Uterus (tissue), 4 donors: Measurements from ENCODE around the gene SWSAP1. TPM values are rescaled to one million over a fixed set of nuclear protein-coding genes. Genes with fewer than 3 reads are reported as not detected.
"Not testable (repeated sequence)": the region's sequence is repeated elsewhere in the genome, so short reads cannot be mapped to it uniquely, and the experiment has no call there.

Experiments
- DNase-seq, 2 donors: peaks; one replicate each; pipeline ENCODE4 v3.0.0-alpha.2; 2019 to 2020
- H3K27ac ChIP-seq, 2 donors: fragments of 200-600 bp; sonication (generic); 1 replicate in 1 of 2; 2 replicates in 1 of 2; pipeline ENCODE4 v1.5.1; 2016 to 2018
- H3K27me3 ChIP-seq, 2 donors: fragments of 200-600 bp; sonication (generic); one replicate each; pipeline ENCODE4 v1.5.1; 2018 to 2019; ENCODE audit warnings: control low read depth in 1 of 2
- H3K36me3 ChIP-seq, 2 donors: fragments of 200-600 bp; sonication (generic); one replicate each; pipeline ENCODE4 v1.5.1; 2019; ENCODE audit warnings: control low read depth in 1 of 2
- H3K4me1 ChIP-seq, 2 donors: fragments of 200-600 bp; sonication (generic); one replicate each; pipeline ENCODE4 v1.5.1; 2018 to 2019; ENCODE audit warnings: control low read depth in 1 of 2
- H3K4me3 ChIP-seq, 2 donors: fragments of 200-600 bp; sonication (generic); 1 replicate in 1 of 2; 2 replicates in 1 of 2; pipeline ENCODE4 v1.5.1; 2018 to 2019; ENCODE audit warnings: mild to moderate bottlenecking in 1 of 2
- H3K9me3 ChIP-seq, 2 donors: fragments of 200-600 bp; sonication (generic); one replicate each; pipeline ENCODE4 v1.5.1; 2019; ENCODE audit warnings: control low read depth in 1 of 2
- CTCF ChIP-seq, 4 experiments: fragments of 200-600 bp in 2 of 4; fragments of 450-650 bp in 2 of 4; sonication (generic) in 2 of 4; IDR thresholded peaks; one replicate each; pipeline ENCODE4 v1.5.1; 2016 to 2019; ENCODE audit warnings: antibody characterized with exemption in 4 of 4, mild to moderate bottlenecking in 2 of 4, moderate library complexity in 1 of 4
- POLR2A ChIP-seq, 2 donors: fragments of 450-650 bp; IDR thresholded peaks; one replicate each; pipeline ENCODE4 v1.6.1; 2016; ENCODE audit warnings: antibody characterized with exemption in 2 of 2, mild to moderate bottlenecking in 1 of 2, moderate library complexity in 1 of 2
- intact Hi-C: fragments of 100-400 bp; cut with DNase I; formaldehyde crosslinking; loops from one replicate; pipeline ENCODE4 v1.15.1; 2023; ENCODE audit warnings: low total_unique reads
- total RNA-seq, 4 donors: library from RNA; depleted of rRNA in 3 of 4; stranded (reverse); fragments of >200 nt in 3 of 4; gene quantifications; one replicate each; pipeline versions ENCODE4 v1.1.0 to v1.2.4, GENCODE V29; 2014 to 2023
- donor health status: DM: yes; HTN: yes; CAD: no.

The SWSAP1 gene
- total RNA-seq, 4 donors from 2014 or later = 0.48 to 3.5 (median 0.68) TPM

GRCh38 chr19:11338569-11339253 is 35.8 kb upstream of the SWSAP1 start:
- peak overlapping the region; percentile 83 to 88 for H3K27ac ChIP-seq
- H3K9me3 ChIP-seq = no peaks in the 10 kb centered on the region
- intact Hi-C loops = no loop called here
- H3K27me3 ChIP-seq = no peaks in the 10 kb centered on the region
- no peaks in the 10 kb centered on the region for H3K4me1 ChIP-seq
- H3K4me3 ChIP-seq = peak overlapping the region; percentile 71 to 84
- H3K36me3 ChIP-seq = no peaks in the 10 kb centered on the region
- no peak for TF ChIP-seq CTCF (IDR thresholded peaks at IDR 0.05)
- no peak for TF ChIP-seq POLR2A (IDR thresholded peaks at IDR 0.05)
- DNase-seq = peak in 1 of 2 donors; percentile 37

GRCh38 chr19:11339254-11340098 is 35.0 kb upstream of the SWSAP1 start, which contains the start of gene RAB3D:
Gene RAB3D, minus strand, starts transcription at chr19:11339657. Its CDS starts 2,258 bp downstream, at chr19:11337399.
- H3K27me3 ChIP-seq = no peaks in the 10 kb centered on the region
- DNase-seq = peak; percentile 94 to 95
- intact Hi-C loops = no loop called here
- H3K4me1 ChIP-seq = peaks cover 0 to 3% of the 10 kb centered on the region in 2 donors
- H3K36me3 ChIP-seq = no peaks in the 10 kb centered on the region
- peak; percentile 35 to 72 for TF ChIP-seq POLR2A (IDR thresholded peaks at IDR 0.05)
- peak in 1 of 4 experiments; percentile 6 for TF ChIP-seq CTCF (IDR thresholded peaks at IDR 0.05)
- peak within 1 kb of the TSS; percentile 71 to 84 for H3K4me3 ChIP-seq
- H3K9me3 ChIP-seq = no peaks in the 10 kb centered on the region
- H3K27ac ChIP-seq = peak within 1 kb of the TSS; percentile 83 to 88

- H3K27ac ChIP-seq = peak overlapping the region; percentile 83 to 88
- DNase-seq, H3K36me3 ChIP-seq, H3K4me1 ChIP-seq, H3K27me3 ChIP-seq, intact Hi-C loops, H3K9me3 ChIP-seq: not testable (repeated sequence)
- peak overlapping the region in 1 of 2 donors; percentile 84 for H3K4me3 ChIP-seq
Measured at GRCh38 chr19:11340099-11340467, 34.4 kb upstream of the SWSAP1 start.

- TF ChIP-seq CTCF (IDR thresholded peaks at IDR 0.05) (no peak), POLR2A (IDR thresholded peaks at IDR 0.05) (no peak)
- H3K9me3 ChIP-seq = no peaks in the 10 kb centered on the region
- H3K27me3 ChIP-seq = no peaks in the 10 kb centered on the region
- DNase-seq = no peak
- H3K27ac ChIP-seq = no peak overlapping the region
- peaks cover 0 to 9% of the 10 kb centered on the region in 2 donors for H3K4me1 ChIP-seq
- no peaks in the 10 kb centered on the region for H3K36me3 ChIP-seq
- intact Hi-C loops = no loop called here
- H3K4me3 ChIP-seq = no peak overlapping the region
Measured at GRCh38 chr19:11342429-11342828, 32.0 kb upstream of the SWSAP1 start.

GRCh38 chr19:11345122-11345803 is 29.2 kb upstream of the SWSAP1 start:
- TF ChIP-seq CTCF (IDR thresholded peaks at IDR 0.05) = no peak
- TF ChIP-seq POLR2A (IDR thresholded peaks at IDR 0.05) = no peak
- H3K27me3 ChIP-seq = no peaks in the 10 kb centered on the region
- no peaks in the 10 kb centered on the region for H3K36me3 ChIP-seq
- no peaks in the 10 kb centered on the region for H3K9me3 ChIP-seq
- peak overlapping the region; percentile 86 to 94 for H3K27ac ChIP-seq
- H3K4me3 ChIP-seq = peak overlapping the region; percentile 68 to 94
- no peak for DNase-seq
- peaks cover 0 to 9% of the 10 kb centered on the region in 2 donors for H3K4me1 ChIP-seq
- intact Hi-C loops = no loop called here
